H1 (cell line): Measurements from ENCODE around the gene PPARGC1A. TPM values are rescaled to one million over a fixed set of nuclear protein-coding genes. Genes with fewer than 3 reads are reported as not detected.

Experiments
- CTCF ChIA-PET: fragments of 300-600 bp; sonication (Branson Sonifier 250); formaldehyde crosslinking; loops from one replicate; lab custom pipeline; 2021; ENCODE audit not compliant: partially characterized antibody; lab: Charles Lee
- POLR2A ChIA-PET: fragments of 300-600 bp; sonication (Branson Sonifier 250); formaldehyde crosslinking; loops from one replicate; lab custom pipeline; 2021; ENCODE audit warnings: inconsistent platforms; ENCODE audit not compliant: partially characterized antibody; lab: Charles Lee
- DNase-seq, 2 experiments: peaks; one replicate each; pipeline versions ENCODE4 v3.0.0 to v3.0.0-alpha.2; 2010 to 2022; ENCODE audit warnings: low spot score in 2 of 2, low read depth in 1 of 2, mixed read lengths in 1 of 2
- FAIRE-seq: peaks from 2 replicates; lab custom pipeline; 2011; peaks lifted over from hg19 to GRCh38; lab: Jason Lieb, UNC
- H2AFZ ChIP-seq: 2 replicates; pipeline ENCODE4 v1.8.1; 2012; ENCODE audit warnings: low read length, inconsistent platforms
- H2AK5ac ChIP-seq: 2 replicates; pipeline ENCODE4 v1.6.1; 2013; ENCODE audit warnings: low read depth, low read length
- H2BK120ac ChIP-seq: replicated peaks from 2 replicates; pipeline ENCODE3; 2013; ENCODE audit warnings: low read depth, low read length, inconsistent platforms
- H2BK12ac ChIP-seq: 2 replicates; pipeline ENCODE4 v1.6.1; 2013; ENCODE audit warnings: low read depth, low read length
- H2BK15ac ChIP-seq: 2 replicates; pipeline ENCODE4 v1.6.1; 2013; ENCODE audit warnings: low read length
- H2BK20ac ChIP-seq: 2 replicates; pipeline ENCODE4 v1.6.1; 2013; ENCODE audit warnings: low read length
- H2BK5ac ChIP-seq: 2 replicates; pipeline ENCODE4 v1.6.1; 2013; ENCODE audit warnings: low read depth, low read length
- H3K14ac ChIP-seq: 2 replicates; pipeline ENCODE4 v1.6.1; 2013; ENCODE audit warnings: inconsistent platforms; ENCODE audit not compliant: insufficient read length
- H3K18ac ChIP-seq: 2 replicates; pipeline ENCODE4 v1.6.1; 2013; ENCODE audit warnings: low read length; ENCODE audit errors: extremely low read depth
- H3K23ac ChIP-seq: 2 replicates; pipeline ENCODE4 v1.6.1; 2013; ENCODE audit warnings: inconsistent platforms; ENCODE audit not compliant: insufficient read length
- H3K23me2 ChIP-seq: 2 replicates; pipeline ENCODE4 v1.6.1; 2013; ENCODE audit warnings: low read depth, low read length
- H3K27ac ChIP-seq: 2 replicates; pipeline ENCODE4 v1.6.1; 2011; ENCODE audit warnings: low read depth, low read length, inconsistent platforms
- H3K27me3 ChIP-seq, 4 experiments: replicated peaks in 1 of 4; 1 replicate in 1 of 4; 2 replicates in 3 of 4; pipeline versions ENCODE4 v1.6.1 to v1.8.1; 2011 to 2013; ENCODE audit warnings: low read length in 3 of 4, mild to moderate bottlenecking in 3 of 4, inconsistent platforms in 2 of 4, mixed read lengths in 2 of 4, moderate library complexity in 1 of 4; ENCODE audit not compliant: control insufficient read depth in 3 of 4, insufficient read depth in 3 of 4; ENCODE audit errors: extremely low read depth in 1 of 4
- H3K36me3 ChIP-seq, 4 experiments: 2 replicates each; pipeline versions ENCODE4 v1.6.1 to v1.8.1; 2011 to 2013; ENCODE audit warnings: mild to moderate bottlenecking in 4 of 4, low read length in 3 of 4, moderate library complexity in 2 of 4, control low read depth in 1 of 4, inconsistent platforms in 1 of 4; ENCODE audit not compliant: insufficient read depth in 4 of 4, control insufficient read depth in 2 of 4
- H3K4ac ChIP-seq: replicated peaks from 2 replicates; pipeline ENCODE3; 2013; ENCODE audit warnings: low read length, low read depth, mixed read lengths, inconsistent platforms; ENCODE audit not compliant: insufficient read length
- H3K4me1 ChIP-seq, 4 experiments: replicated peaks in 1 of 4; 1 replicate in 1 of 4; 2 replicates in 3 of 4; pipeline versions ENCODE4 v1.6.1 to v1.8.1; 2011 to 2013; ENCODE audit warnings: low read length in 3 of 4, inconsistent platforms in 2 of 4, mixed read lengths in 1 of 4; ENCODE audit not compliant: insufficient read depth in 4 of 4, control insufficient read depth in 3 of 4
- H3K4me2 ChIP-seq, 2 experiments: 2 replicates each; pipeline versions ENCODE4 v1.6.1 to v1.8.1; 2011 to 2013; ENCODE audit warnings: low read depth in 2 of 2, low read length in 2 of 2, control low read depth in 1 of 2, inconsistent platforms in 1 of 2, mild to moderate bottlenecking in 1 of 2; ENCODE audit not compliant: insufficient read depth in 1 of 2
- H3K4me3 ChIP-seq, 4 experiments: fragments of 200-600, 300-600 bp in 1 of 4; sonication (generic), shearing (Covaris generic), sonication (Bioruptor Twin) in 1 of 4; 2 replicates each; pipeline versions ENCODE4 v1.5.1 to v1.8.1; 2011 to 2016; ENCODE audit warnings: low read length in 4 of 4, low read depth in 3 of 4, control low read depth in 2 of 4, inconsistent platforms in 2 of 4, mild to moderate bottlenecking in 2 of 4, mixed read lengths in 1 of 4, moderate library complexity in 1 of 4; ENCODE audit not compliant: insufficient read depth in 2 of 4; ENCODE audit errors: extremely low read depth in 1 of 4
- H3K56ac ChIP-seq: replicated peaks from 2 replicates; pipeline ENCODE3; 2013; ENCODE audit warnings: low read depth, mild to moderate bottlenecking, mixed read lengths, low read length, inconsistent platforms; ENCODE audit not compliant: insufficient read length
- H3K79me1 ChIP-seq: 2 replicates; pipeline ENCODE4 v1.6.1; 2013; ENCODE audit warnings: low read depth, low read length, control low read depth
- H3K79me2 ChIP-seq, 2 experiments: 2 replicates each; pipeline versions ENCODE4 v1.6.1 to v1.8.1; 2012 to 2013; ENCODE audit warnings: low read length in 2 of 2, mild to moderate bottlenecking in 2 of 2, inconsistent platforms in 1 of 2; ENCODE audit not compliant: insufficient read depth in 2 of 2, control insufficient read depth in 1 of 2
- H3K9ac ChIP-seq, 4 experiments: replicated peaks in 1 of 4; 1 replicate in 1 of 4; 2 replicates in 3 of 4; pipeline versions ENCODE4 v1.6.1 to v1.8.1; 2011 to 2013; ENCODE audit warnings: low read depth in 3 of 4, low read length in 3 of 4, control low read depth in 2 of 4, mild to moderate bottlenecking in 2 of 4, moderate library complexity in 2 of 4, inconsistent platforms in 1 of 4; ENCODE audit errors: extremely low read depth in 1 of 4
- H3K9me3 ChIP-seq, 2 experiments: 2 replicates each; pipeline versions ENCODE4 v1.6.1 to v1.8.1; 2012 to 2013; ENCODE audit warnings: mild to moderate bottlenecking in 2 of 2, moderate library complexity in 2 of 2, control low read depth in 1 of 2, inconsistent platforms in 1 of 2, low read depth in 1 of 2, low read length in 1 of 2, mixed read lengths in 1 of 2; ENCODE audit not compliant: insufficient read depth in 2 of 2
- H4K20me1 ChIP-seq, 2 experiments: replicated peaks in 1 of 2; 2 replicates each; pipeline versions ENCODE3 to v1.8.1; 2011 to 2013; ENCODE audit warnings: inconsistent platforms in 2 of 2, low read length in 2 of 2, mild to moderate bottlenecking in 1 of 2; ENCODE audit not compliant: insufficient read depth in 2 of 2, control insufficient read depth in 1 of 2
- H4K5ac ChIP-seq: 2 replicates; pipeline ENCODE4 v1.6.1; 2013; ENCODE audit warnings: low read length, low read depth, mixed read lengths, inconsistent platforms; ENCODE audit not compliant: insufficient read length
- H4K8ac ChIP-seq: 2 replicates; pipeline ENCODE4 v1.8.0; 2013; ENCODE audit warnings: mild to moderate bottlenecking, moderate library complexity, low read length, inconsistent platforms; ENCODE audit not compliant: insufficient read depth; ENCODE audit errors: extremely low read depth
- H4K91ac ChIP-seq: replicated peaks from 2 replicates; pipeline ENCODE3; 2013; ENCODE audit warnings: low read length, mixed read lengths, inconsistent platforms; ENCODE audit not compliant: insufficient read length
- CHD1 ChIP-seq: IDR thresholded peaks from 2 replicates; pipeline ENCODE4 v1.6.1; 2012; ENCODE audit warnings: low read depth, low read length, improper control_type of control experiment
- EP300 ChIP-seq, 2 experiments: IDR thresholded peaks; 1 replicate in 1 of 2; 2 replicates in 1 of 2; pipeline ENCODE4 v1.6.1; 2011 to 2012; ENCODE audit warnings: low read depth in 2 of 2, low read length in 2 of 2, mild to moderate bottlenecking in 2 of 2, borderline replicate concordance in 1 of 2, inconsistent platforms in 1 of 2, moderate library complexity in 1 of 2
- JUN ChIP-seq: IDR thresholded peaks from 2 replicates; pipeline ENCODE4 v1.6.1; 2011; ENCODE audit warnings: low read depth, mild to moderate bottlenecking, improper control_type of control experiment, low read length
- KDM1A ChIP-seq: fragments of 200-600, 300-600 bp; sonication (generic); IDR thresholded peaks from 2 replicates; pipeline ENCODE4 v1.7.1; 2016; ENCODE audit warnings: mild to moderate bottlenecking, low read length, borderline replicate concordance
- KDM5A ChIP-seq: fragments of 200-600 bp; IDR thresholded peaks from 2 replicates; pipeline ENCODE4 v1.7.1; 2012; ENCODE audit warnings: mild to moderate bottlenecking, low read length, inconsistent platforms, mixed read lengths
- MAFK ChIP-seq: IDR thresholded peaks from 2 replicates; pipeline ENCODE4 v1.6.1; 2012; ENCODE audit warnings: low read depth, mild to moderate bottlenecking, improper control_type of control experiment, low read length
- RBBP5 ChIP-seq: IDR thresholded peaks from 2 replicates; pipeline ENCODE4 v1.7.1; 2012; ENCODE audit warnings: low read depth, mild to moderate bottlenecking, inconsistent platforms, low read length, moderate library complexity, borderline replicate concordance
- SAP30 ChIP-seq: fragments of 300-600 bp; sonication (generic); IDR thresholded peaks from 2 replicates; pipeline ENCODE4 v1.7.1; 2012; ENCODE audit warnings: low read length, moderate library complexity, mild to moderate bottlenecking, inconsistent platforms; ENCODE audit not compliant: insufficient read depth, insufficient replicate concordance
- SUZ12 ChIP-seq: fragments of 200-600 bp; sonication (generic); IDR thresholded peaks from 2 replicates; pipeline ENCODE4 v1.6.1; 2012; ENCODE audit warnings: mild to moderate bottlenecking, inconsistent platforms, low read length, moderate library complexity, mixed read lengths
- TEAD4 ChIP-seq: IDR thresholded peaks from 2 replicates; pipeline ENCODE4 v1.6.1; 2012; ENCODE audit warnings: low read depth, low read length, inconsistent platforms, mixed read lengths
- WGBS, 2 experiments: shearing (Covaris generic) in 1 of 2; methylation state at CpG; one replicate each; pipeline versions ENCODE4 v1.1.6 to v1.1.7; 2013 to 2015; ENCODE audit warnings: low lambda C conversion rate in 2 of 2, mixed read lengths in 2 of 2, inconsistent platforms in 1 of 2, low coverage in 1 of 2, missing lambda C conversion rate in 1 of 2; ENCODE audit not compliant: insufficient replicate concordance in 2 of 2, insufficient coverage in 1 of 2, insufficient read length in 1 of 2; ENCODE audit errors: extremely low coverage in 1 of 2, missing lambda C conversion rate in 1 of 2; 5-methylcytosine and 5-hydroxymethylcytosine counted together
- polyA plus RNA-seq, 7 experiments: library from polyadenylated mRNA; depleted of rRNA in 3 of 7; stranded (reverse) in 5 of 7; unstranded in 2 of 7; fragments of >200 nt in 5 of 7; fragments of 200-250 nt in 2 of 7; gene quantifications; 1 replicate in 5 of 7; 2 replicates in 1 of 7; 4 replicates in 1 of 7; pipeline versions ENCODE4 v1.2.1 to v1.2.3, GENCODE V29; 2011 to 2013; ENCODE audit warnings: missing spikeins in 2 of 7, mixed read lengths in 2 of 7
- total RNA-seq: library from RNA; stranded (reverse); fragmentation: NEBNext Ultra II Directional; extraction: Animal tissue kit (Norgen Biotek cat#: 25700); gene quantifications from 2 replicates; pipeline ENCODE4 v1.2.1, GENCODE V29; 2021
- TF ChIP-seq, protein P1 (sequence below): IDR thresholded peaks from 2 replicates; pipeline ENCODE4 v1.6.1; 2012; ENCODE audit warnings: low read length, inconsistent platforms
- TF ChIP-seq, protein P2 (sequence below): IDR thresholded peaks from 2 replicates; pipeline ENCODE4 v1.6.1; 2012; ENCODE audit warnings: inconsistent platforms

The PPARGC1A gene
- total and polyA plus RNA-seq, 2 of the 8 experiments (the other 6 are each of a cell fraction or from before 2014, with no cell fraction given), result 0.54 to 1.4 TPM

DNA sequence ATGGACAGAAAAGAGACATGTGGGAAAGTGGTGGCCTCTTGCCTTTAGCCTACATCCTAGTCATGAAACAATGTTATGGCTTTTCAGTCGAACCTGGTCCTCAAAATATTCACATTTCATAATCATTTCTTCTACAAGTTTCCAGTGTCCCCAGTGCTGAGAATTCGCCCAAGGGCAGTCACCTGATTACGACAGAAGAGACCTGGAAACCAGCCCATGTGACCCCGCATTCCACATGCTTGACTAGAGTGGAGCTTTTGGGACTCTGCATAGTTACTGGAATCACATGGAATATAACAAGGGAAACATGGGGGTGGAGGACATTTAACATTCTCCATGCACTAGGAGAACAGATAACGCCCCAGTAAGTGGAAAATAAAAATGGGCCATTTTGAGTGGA, 100.1 kb downstream of the PPARGC1A start:
- no peaks in the 10 kb centered on the region for H4K20me1 ChIP-seq
- no peaks in the 10 kb centered on the region for H3K36me3 ChIP-seq
- H3K79me1 ChIP-seq, result no peaks in the 10 kb centered on the region
- H3K9me3 ChIP-seq, result no peaks in the 10 kb centered on the region
- 90% methylated on average over 5 of the region's 5 CpGs; no CpG with 5 or more reads in 1 of the 2 experiments for WGBS, 2 experiments
- no peak overlapping the region for H3K23ac ChIP-seq
- ChIA-PET CTCF (interaction anchor here (0.6 to 1.7 kb wide), 2 partner anchors 60 to 72 kb away, joined by 3 to 6 read pairs; no protein-coding TSS in a partner anchor), POLR2A (no interaction called here)
- no peak overlapping the region for H4K91ac ChIP-seq
- no peak overlapping the region for H4K5ac ChIP-seq
- no peak for FAIRE-seq
- H3K4me2 ChIP-seq, result no peak overlapping the region
- H3K4me1 ChIP-seq, result no peaks in the 10 kb centered on the region
- H2BK5ac ChIP-seq, result no peak overlapping the region
- no peaks in the 10 kb centered on the region for H3K79me2 ChIP-seq
- H3K27ac ChIP-seq, result no peak overlapping the region
- no peak overlapping the region for H2BK12ac ChIP-seq
- no peak overlapping the region for H2BK120ac ChIP-seq
- H3K9ac ChIP-seq, result no peak overlapping the region
- H3K14ac ChIP-seq, result no peak overlapping the region
- no peak overlapping the region for H2AFZ ChIP-seq
- no peak overlapping the region for H3K4ac ChIP-seq
- no peaks in the 10 kb centered on the region for H3K23me2 ChIP-seq
- no peak for DNase-seq
- H3K18ac ChIP-seq, result no peak overlapping the region
- H3K27me3 ChIP-seq, result no peaks in the 10 kb centered on the region
- no peak overlapping the region for H3K4me3 ChIP-seq
- H2AK5ac ChIP-seq, result no peak overlapping the region
- no peak overlapping the region for H4K8ac ChIP-seq
- no peak overlapping the region for H3K56ac ChIP-seq
- no peak overlapping the region for H2BK20ac ChIP-seq
- no peak overlapping the region for H2BK15ac ChIP-seq
- no peak for TF ChIP-seq TEAD4
- no peak for TF ChIP-seq EP300 (IDR thresholded peaks at IDR 0.05; ENCODE audit: borderline replicate concordance in 1 of 2, low read depth in 2 of 2, low read length in 2 of 2)
- no peak for TF ChIP-seq CHD1
- no peak for TF ChIP-seq RBBP5
- TF ChIP-seq MAFK, result no peak
- TF ChIP-seq JUN, result no peak
- TF ChIP-seq, protein P1, sequence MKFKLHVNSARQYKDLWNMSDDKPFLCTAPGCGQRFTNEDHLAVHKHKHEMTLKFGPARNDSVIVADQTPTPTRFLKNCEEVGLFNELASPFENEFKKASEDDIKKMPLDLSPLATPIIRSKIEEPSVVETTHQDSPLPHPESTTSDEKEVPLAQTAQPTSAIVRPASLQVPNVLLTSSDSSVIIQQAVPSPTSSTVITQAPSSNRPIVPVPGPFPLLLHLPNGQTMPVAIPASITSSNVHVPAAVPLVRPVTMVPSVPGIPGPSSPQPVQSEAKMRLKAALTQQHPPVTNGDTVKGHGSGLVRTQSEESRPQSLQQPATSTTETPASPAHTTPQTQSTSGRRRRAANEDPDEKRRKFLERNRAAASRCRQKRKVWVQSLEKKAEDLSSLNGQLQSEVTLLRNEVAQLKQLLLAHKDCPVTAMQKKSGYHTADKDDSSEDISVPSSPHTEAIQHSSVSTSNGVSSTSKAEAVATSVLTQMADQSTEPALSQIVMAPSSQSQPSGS, result no peak
- TF ChIP-seq, protein P2, sequence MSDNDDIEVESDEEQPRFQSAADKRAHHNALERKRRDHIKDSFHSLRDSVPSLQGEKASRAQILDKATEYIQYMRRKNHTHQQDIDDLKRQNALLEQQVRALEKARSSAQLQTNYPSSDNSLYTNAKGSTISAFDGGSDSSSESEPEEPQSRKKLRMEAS, result no peak
- TF ChIP-seq KDM5A, result no peak
- TF ChIP-seq SAP30, result no peak
- no peak for TF ChIP-seq KDM1A
- no peak for TF ChIP-seq SUZ12
